Right atrium auricular region (tissue), 2 donors: ENCODE measurements around the gene NFIX. TPM values are rescaled to one million over a fixed set of nuclear protein-coding genes. Genes with fewer than 3 reads are reported as not detected.
"Not testable (repeated sequence)": the region's sequence is repeated elsewhere in the genome, so short reads cannot be mapped to it uniquely, and the experiment has no call there.

Experiments
- DNase-seq: peaks from one replicate; pipeline ENCODE4 v3.0.0-alpha.2; 2019; ENCODE audit warnings: low spot score
- H3K27ac ChIP-seq, 2 donors: fragments of 200-600 bp; sonication (generic); 1 replicate in 1 of 2; 2 replicates in 1 of 2; pipeline ENCODE4 v1.5.1; 2016 to 2019
- H3K27me3 ChIP-seq, 2 donors: fragments of 200-600 bp; sonication (generic); one replicate each; pipeline versions ENCODE4 v1.5.1 to v1.6.0; 2017 to 2019
- H3K36me3 ChIP-seq: fragments of 200-600 bp; sonication (generic); one replicate; pipeline ENCODE4 v1.5.1; 2016
- H3K4me1 ChIP-seq, 2 donors: fragments of 200-600 bp; sonication (generic); one replicate each; pipeline versions ENCODE4 v1.5.1 to v1.6.0; 2017 to 2019
- H3K4me3 ChIP-seq, 2 donors: fragments of 200-600 bp; sonication (generic); 1 replicate in 1 of 2; 2 replicates in 1 of 2; pipeline ENCODE4 v1.5.1; 2017 to 2019; ENCODE audit warnings: mild to moderate bottlenecking in 1 of 2, moderate library complexity in 1 of 2
- H3K9me3 ChIP-seq, 2 donors: fragments of 200-600 bp; sonication (generic); one replicate each; pipeline ENCODE4 v1.5.1; 2019
- total RNA-seq, 2 donors: library from RNA; depleted of rRNA; stranded (reverse); fragments of >200 nt; gene quantifications; one replicate each; pipeline ENCODE4 v1.1.0, GENCODE V29; 2016
- TF ChIP-seq, protein P1 (sequence below), 2 donors: fragments of 200-600 bp; sonication (generic); IDR thresholded peaks; one replicate each; pipeline ENCODE4 v1.5.1; 2019; ENCODE audit warnings: antibody characterized with exemption in 2 of 2

Gene NFIX
- total RNA-seq, 2 donors from 2014 or later: 56.5 to 69.8 TPM

DNA sequence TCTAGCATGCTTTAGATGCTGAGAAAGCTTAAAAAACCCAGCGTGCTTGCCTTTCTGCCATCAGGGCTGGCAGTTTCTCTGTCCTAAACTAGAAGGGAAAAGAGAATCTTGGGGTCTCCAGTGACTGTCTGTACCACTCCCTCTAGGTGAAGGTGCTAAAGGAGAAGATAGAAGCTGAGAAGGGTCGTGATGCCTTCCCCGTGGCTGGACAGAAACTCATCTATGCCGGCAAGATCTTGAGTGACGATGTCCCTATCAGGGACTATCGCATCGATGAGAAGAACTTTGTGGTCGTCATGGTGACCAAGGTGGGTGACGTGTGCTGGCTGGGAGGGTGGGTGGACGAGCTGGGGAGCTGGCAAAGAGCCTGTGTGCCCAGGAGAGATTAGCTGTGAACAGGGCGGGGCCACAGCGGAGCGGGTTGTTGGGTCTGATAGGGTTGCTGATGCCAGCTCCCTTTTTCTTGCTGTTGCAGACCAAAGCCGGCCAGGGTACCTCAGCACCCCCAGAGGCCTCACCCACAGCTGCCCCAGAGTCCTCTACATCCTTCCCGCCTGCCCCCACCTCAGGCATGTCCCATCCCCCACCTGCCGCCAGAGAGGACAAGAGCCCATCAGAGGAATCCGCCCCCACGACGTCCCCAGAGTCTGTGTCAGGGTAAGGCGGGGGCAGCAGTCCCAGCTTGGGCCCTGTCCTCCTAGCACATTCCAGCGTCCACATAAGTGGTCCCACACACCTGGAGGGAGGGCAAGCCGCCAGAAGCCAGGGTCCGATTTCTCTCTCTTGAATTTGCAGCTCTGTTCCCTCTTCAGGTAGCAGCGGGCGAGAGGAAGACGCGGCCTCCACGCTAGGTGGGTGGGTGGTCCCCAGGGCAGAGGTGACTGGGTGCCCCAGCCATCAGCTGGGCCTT, 47.3 kb upstream of the NFIX start:
- H3K36me3 ChIP-seq: peaks cover 76% of the 10 kb centered on the region
- no peaks in the 10 kb centered on the region for H3K9me3 ChIP-seq
- peaks cover 0 to 48% of the 10 kb centered on the region in 2 donors for H3K4me1 ChIP-seq
- DNase-seq: no peak
- H3K27me3 ChIP-seq: no peaks in the 10 kb centered on the region
- no peak overlapping the region for H3K4me3 ChIP-seq
- no peak overlapping the region for H3K27ac ChIP-seq
- TF ChIP-seq, protein P1, sequence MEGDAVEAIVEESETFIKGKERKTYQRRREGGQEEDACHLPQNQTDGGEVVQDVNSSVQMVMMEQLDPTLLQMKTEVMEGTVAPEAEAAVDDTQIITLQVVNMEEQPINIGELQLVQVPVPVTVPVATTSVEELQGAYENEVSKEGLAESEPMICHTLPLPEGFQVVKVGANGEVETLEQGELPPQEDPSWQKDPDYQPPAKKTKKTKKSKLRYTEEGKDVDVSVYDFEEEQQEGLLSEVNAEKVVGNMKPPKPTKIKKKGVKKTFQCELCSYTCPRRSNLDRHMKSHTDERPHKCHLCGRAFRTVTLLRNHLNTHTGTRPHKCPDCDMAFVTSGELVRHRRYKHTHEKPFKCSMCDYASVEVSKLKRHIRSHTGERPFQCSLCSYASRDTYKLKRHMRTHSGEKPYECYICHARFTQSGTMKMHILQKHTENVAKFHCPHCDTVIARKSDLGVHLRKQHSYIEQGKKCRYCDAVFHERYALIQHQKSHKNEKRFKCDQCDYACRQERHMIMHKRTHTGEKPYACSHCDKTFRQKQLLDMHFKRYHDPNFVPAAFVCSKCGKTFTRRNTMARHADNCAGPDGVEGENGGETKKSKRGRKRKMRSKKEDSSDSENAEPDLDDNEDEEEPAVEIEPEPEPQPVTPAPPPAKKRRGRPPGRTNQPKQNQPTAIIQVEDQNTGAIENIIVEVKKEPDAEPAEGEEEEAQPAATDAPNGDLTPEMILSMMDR (IDR thresholded peaks at IDR 0.05): no peak

- TF ChIP-seq, protein P1 (IDR thresholded peaks at IDR 0.05): no peak
- Histone ChIP-seq H3K4me1 (peaks cover 0 to 49% of the 10 kb centered on the region in 2 donors), H3K27me3 (no peaks in the 10 kb centered on the region), H3K9me3 (no peaks in the 10 kb centered on the region), H3K27ac (no peak overlapping the region), H3K4me3 (no peak overlapping the region), H3K36me3 (peaks cover 76% of the 10 kb centered on the region)
- no peak for DNase-seq
Observed at GRCh38 chr19:12948612-12949362, 46.5 kb upstream of the NFIX start.

- TF ChIP-seq, protein P1 (IDR thresholded peaks at IDR 0.05): no peak
- no peak overlapping the region for H3K27ac ChIP-seq
- no peak overlapping the region for H3K4me3 ChIP-seq
- no peaks in the 10 kb centered on the region for H3K27me3 ChIP-seq
- H3K4me1 ChIP-seq: peaks cover 0 to 49% of the 10 kb centered on the region in 2 donors
- no peak for DNase-seq
- H3K9me3 ChIP-seq: no peaks in the 10 kb centered on the region
- peaks cover 76% of the 10 kb centered on the region for H3K36me3 ChIP-seq
Observed at GRCh38 chr19:12949363-12950283, 45.7 kb upstream of the NFIX start.

DNA sequence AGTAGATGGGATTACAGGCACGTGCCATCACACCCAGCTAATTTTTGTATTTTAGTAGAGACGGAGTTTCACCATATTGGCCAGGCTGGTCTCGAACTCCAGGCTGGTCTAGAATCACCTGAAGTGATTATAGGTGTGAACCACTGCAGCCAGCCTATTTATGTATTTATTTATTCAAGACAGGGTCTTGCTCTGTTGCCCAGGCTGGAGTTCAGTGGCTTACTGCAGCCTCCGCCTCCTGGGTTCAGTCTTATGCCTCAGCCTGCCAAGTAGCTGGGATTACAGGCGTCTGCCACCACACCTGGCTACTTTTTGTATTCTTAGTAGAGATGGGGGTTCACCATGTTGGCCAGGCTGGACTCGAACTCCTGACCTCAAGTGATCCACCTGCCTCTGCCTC, 43.2 kb upstream of the NFIX start:
- H3K4me1 ChIP-seq: peaks cover 0 to 54% of the 10 kb centered on the region in 2 donors
- not testable (repeated sequence) for H3K4me3 ChIP-seq, H3K9me3 ChIP-seq, DNase-seq, H3K27me3 ChIP-seq
- H3K27ac ChIP-seq: peak overlapping the region in 1 of 2 donors; percentile 60
- H3K36me3 ChIP-seq: peaks cover 73% of the 10 kb centered on the region

DNA sequence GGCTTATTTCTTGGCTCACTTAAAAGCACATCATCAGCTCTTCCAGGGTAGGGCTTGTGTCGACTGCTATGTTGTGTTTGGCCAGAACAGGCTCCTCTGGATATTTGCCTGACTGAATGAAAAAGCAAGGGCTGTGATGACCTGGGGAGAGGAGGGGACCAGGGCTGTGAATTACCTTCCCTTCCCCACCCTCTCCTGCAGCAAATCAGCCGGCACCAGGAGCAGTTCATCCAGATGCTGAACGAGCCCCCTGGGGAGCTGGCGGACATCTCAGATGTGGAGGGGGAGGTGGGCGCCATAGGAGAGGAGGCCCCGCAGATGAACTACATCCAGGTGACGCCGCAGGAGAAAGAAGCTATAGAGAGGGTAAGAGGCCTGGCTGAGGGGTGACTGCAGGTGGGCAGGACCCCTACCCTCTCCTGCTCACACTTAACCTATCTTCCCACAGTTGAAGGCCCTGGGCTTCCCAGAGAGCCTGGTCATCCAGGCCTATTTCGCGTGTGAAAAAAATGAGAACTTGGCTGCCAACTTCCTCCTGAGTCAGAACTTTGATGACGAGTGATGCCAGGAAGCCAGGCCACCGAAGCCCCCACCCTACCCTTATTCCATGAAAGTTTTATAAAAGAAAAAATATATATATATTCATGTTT, 42.7 kb upstream of the NFIX start:
- Histone ChIP-seq H3K4me1 (peaks cover 0 to 48% of the 10 kb centered on the region in 2 donors), H3K27me3 (no peaks in the 10 kb centered on the region), H3K27ac (peak overlapping the region; percentile 60 to 61), H3K9me3 (no peaks in the 10 kb centered on the region), H3K36me3 (peaks cover 72% of the 10 kb centered on the region), H3K4me3 (no peak overlapping the region)
- DNase-seq: peak; percentile 75
- TF ChIP-seq, protein P1 (IDR thresholded peaks at IDR 0.05): no peak
